A673 (cell line): Measurements from ENCODE around the gene POLR3A.

Experiments used
- EZH2 ChIP-seq: fragments of 200-600 bp; sonication (generic); IDR thresholded peaks from 2 replicates; pipeline ENCODE4 v1.6.1; 2017; ENCODE audit warnings: borderline replicate concordance, low read depth, mild to moderate bottlenecking, mixed read lengths, antibody characterized with exemption, low read length; ENCODE audit not compliant: poor library complexity, severe bottlenecking
- TF ChIP-seq, protein P1 (sequence below): fragments of 300-800, 200-600 bp; sonication (generic); conservative IDR thresholded peaks from 2 replicates; pipeline ENCODE4 v1.5.1; 2017; ENCODE audit warnings: low read depth, mild to moderate bottlenecking, antibody characterized with exemption, low read length, moderate library complexity, mixed read lengths

DNA sequence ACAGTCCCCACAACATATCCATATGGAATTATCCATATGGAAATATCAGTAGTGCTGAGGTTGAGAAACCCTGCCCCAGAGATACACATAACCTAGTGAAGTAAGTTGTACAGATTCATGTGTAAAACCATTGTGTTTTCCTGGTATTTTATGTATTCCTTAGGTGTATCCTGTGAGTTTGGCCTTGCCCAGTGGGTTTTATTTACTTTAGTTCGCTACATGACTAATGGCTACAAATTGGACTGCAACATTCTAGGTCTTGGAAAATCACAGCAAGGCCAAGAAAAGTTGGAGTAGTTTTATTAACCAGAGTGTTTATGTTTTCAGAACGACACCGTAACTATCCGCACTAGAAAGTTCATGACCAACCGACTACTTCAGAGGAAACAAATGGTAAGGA, 5.7 kb upstream of the POLR3A start:
- TF ChIP-seq, protein P1, sequence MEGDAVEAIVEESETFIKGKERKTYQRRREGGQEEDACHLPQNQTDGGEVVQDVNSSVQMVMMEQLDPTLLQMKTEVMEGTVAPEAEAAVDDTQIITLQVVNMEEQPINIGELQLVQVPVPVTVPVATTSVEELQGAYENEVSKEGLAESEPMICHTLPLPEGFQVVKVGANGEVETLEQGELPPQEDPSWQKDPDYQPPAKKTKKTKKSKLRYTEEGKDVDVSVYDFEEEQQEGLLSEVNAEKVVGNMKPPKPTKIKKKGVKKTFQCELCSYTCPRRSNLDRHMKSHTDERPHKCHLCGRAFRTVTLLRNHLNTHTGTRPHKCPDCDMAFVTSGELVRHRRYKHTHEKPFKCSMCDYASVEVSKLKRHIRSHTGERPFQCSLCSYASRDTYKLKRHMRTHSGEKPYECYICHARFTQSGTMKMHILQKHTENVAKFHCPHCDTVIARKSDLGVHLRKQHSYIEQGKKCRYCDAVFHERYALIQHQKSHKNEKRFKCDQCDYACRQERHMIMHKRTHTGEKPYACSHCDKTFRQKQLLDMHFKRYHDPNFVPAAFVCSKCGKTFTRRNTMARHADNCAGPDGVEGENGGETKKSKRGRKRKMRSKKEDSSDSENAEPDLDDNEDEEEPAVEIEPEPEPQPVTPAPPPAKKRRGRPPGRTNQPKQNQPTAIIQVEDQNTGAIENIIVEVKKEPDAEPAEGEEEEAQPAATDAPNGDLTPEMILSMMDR: no peak
- no peak for TF ChIP-seq EZH2
